GM12801 (cell line): Measurements from ENCODE around the gene IGFALS.

Experiments
- TF ChIP-seq, protein P1 (sequence below): IDR thresholded peaks from one replicate; pipeline ENCODE4 v1.5.1; 2011; ENCODE audit warnings: control low read depth; ENCODE audit not compliant: insufficient read length; ENCODE audit errors: extremely low read depth

IGFALS gene

DNA sequence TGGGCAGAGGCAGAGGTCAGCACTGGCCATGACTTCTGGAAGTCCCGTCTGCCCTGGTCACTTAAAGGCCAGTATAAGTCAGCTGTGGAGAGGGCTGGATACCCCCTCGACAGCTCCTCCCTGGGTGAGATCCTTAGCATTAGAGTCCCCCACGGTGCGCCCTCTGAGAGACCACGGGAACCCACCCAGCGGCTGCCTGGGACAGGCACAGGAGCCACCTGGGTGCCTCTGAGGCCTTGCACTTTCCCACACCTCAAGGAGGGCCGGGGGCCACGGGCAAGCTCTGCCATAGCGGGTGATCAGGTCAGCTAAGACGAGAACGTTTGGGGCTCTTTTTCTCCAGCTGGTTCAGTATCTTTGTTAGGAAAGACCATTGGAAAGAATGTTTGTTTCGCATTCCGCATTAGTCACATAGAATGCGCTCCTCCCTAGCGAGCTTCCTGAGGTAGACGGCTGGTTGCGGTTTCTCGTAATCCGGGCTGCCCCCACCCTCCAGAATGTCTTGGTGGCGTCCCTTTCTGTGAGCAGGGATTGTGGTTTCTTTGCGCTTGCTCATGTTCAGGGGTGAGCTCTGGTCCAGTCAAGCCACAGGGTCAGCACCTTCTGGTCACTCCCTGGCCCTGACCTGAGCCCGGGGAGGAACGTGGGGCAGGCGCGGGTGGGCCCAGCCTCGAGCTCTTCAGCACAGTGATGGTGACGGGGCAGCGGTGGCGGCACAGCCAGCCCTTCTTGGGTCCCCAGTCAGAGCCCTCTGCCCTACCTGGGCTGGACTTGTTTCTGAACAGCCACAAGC is 47.4 kb downstream of the IGFALS start:
- TF ChIP-seq, protein P1, sequence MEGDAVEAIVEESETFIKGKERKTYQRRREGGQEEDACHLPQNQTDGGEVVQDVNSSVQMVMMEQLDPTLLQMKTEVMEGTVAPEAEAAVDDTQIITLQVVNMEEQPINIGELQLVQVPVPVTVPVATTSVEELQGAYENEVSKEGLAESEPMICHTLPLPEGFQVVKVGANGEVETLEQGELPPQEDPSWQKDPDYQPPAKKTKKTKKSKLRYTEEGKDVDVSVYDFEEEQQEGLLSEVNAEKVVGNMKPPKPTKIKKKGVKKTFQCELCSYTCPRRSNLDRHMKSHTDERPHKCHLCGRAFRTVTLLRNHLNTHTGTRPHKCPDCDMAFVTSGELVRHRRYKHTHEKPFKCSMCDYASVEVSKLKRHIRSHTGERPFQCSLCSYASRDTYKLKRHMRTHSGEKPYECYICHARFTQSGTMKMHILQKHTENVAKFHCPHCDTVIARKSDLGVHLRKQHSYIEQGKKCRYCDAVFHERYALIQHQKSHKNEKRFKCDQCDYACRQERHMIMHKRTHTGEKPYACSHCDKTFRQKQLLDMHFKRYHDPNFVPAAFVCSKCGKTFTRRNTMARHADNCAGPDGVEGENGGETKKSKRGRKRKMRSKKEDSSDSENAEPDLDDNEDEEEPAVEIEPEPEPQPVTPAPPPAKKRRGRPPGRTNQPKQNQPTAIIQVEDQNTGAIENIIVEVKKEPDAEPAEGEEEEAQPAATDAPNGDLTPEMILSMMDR: no peak

DNA sequence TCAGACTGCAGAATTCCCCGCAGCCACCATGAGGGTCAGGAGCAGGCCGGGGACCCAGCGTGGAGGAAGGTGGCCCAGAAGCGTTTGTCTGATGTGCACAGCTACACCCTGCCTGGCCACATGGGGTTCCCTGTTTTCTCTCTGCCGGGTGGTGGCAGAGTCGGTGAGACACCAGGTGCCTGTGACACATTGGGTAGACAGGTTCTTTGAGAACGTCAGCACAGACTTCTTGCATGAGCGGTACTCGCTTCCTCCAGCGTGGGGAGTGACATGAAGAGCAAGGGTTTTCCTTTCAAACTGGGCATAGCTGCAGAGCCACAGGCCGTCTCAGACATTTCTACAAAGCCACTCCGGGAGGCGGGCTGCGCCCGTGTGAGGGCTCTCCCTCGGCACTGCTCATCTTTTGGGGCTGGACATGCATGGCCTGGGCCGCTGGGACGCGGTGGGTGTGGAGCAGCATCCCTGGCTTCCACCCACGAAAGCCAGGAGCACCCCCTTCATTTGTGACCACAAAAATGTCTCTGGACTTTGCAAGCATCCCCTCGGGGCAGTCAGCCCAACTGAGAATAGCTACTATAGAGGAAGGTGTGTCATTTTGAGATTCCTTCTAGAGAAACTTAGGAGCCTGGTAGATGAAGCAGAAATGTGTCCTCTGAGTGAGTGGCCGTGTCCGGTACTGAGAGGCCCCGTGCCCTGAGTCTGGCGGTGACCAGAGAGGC is 48.2 kb downstream of the IGFALS start:
- TF ChIP-seq, protein P1: no peak

DNA sequence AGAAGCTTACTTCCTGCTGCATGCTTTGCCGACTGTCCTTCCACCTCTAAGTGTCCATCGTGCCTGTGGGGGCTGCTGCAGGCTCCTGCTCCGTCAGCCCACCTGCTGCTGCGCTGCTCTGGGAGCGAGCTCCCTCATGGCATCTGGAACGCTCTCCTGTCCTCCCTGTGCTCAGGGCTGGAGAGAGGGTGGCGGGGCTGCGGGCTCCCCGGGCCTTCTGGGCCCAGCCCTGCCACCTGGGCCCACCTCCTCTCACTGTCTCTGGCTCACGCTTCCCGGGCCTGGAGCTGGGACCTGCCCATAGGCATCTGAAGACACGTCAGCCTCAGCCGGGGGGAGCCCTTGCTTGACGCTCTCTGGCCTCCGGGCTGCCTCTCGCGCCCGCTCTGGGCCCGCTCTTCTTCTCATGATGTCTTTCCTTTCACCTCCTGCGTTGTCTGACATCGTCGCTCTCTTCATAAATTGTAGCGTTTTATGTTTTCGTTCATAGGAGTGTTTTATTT is 49.1 kb downstream of the IGFALS start:
- TF ChIP-seq, protein P1: no peak

DNA sequence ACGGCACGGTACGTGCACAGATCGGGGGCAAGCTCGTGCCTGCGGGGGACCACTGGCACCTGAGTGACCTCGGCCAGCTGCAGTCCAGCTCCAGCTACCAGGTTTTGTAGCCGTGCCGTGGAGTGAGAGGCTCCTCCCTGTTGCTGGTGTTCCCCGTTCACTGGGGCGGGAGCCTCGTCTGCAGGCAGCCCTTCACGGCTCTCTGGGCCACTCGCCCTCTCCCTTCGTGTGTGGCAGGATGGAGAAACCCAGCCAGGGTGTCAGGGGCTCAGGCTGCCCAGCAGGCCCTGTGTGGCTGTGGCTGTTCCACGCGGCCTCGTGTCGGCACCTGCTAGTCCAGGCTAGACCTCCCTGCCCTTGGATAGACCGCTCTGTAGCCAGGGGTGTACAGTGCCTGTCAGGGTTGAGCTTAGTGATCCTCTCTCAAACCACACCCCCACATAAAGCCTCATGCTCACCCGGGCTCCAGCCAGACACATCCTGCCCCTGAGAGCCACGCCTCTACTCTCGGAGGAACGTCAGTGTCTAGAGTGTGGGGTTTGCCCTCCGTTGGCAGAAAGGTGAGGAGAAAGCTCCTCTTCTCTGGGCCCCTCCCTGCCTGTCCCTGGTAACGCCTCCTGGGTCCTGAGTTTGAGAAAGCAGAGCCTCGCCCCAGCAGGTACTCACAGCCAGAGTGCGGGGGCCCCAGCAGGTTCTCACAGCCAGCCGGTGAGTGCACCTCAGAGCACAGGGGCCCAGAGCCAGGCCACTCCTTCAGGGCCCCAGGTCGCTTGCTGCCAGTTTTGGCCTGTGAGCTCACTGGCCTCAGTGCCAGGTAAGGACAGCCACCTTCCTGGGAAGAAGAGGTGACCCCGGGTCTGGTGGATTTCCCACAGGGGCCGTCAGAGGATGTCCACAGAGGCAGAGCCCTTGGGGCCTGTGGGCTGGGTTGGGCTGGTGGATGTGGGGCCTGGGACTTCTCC is 49.8 kb downstream of the IGFALS start:
- TF ChIP-seq, protein P1: no peak

DNA sequence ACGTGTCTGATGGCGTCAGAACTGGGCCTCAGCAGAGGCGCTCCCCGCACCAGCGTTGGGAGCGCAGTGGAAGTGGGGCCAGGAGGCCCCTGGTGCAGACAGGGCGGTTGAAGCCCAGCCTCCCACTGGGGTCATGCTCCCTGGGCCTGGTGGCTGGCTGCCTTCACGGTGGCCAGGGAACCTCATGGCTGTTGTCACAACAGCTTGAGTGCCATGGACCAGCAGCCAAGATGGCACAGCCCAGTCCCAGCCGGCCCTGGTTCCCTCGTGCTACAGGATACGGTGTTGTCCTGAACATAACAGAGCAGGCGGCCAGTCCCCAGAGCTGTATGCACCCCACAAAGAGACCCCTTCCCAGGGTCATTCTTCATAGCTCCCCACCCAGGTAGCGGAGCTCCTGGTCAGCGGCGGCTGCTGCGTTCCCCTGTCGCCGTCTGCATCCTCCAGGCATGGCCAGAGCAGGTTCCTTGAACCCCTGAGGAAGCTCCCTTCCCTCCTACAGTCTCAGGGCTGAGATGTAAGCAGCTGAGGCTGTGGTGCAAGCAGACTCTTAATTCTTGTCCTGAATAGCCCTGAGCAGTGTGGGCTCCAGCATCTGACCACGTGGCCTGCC is 51.8 kb downstream of the IGFALS start:
- TF ChIP-seq, protein P1: no peak

DNA sequence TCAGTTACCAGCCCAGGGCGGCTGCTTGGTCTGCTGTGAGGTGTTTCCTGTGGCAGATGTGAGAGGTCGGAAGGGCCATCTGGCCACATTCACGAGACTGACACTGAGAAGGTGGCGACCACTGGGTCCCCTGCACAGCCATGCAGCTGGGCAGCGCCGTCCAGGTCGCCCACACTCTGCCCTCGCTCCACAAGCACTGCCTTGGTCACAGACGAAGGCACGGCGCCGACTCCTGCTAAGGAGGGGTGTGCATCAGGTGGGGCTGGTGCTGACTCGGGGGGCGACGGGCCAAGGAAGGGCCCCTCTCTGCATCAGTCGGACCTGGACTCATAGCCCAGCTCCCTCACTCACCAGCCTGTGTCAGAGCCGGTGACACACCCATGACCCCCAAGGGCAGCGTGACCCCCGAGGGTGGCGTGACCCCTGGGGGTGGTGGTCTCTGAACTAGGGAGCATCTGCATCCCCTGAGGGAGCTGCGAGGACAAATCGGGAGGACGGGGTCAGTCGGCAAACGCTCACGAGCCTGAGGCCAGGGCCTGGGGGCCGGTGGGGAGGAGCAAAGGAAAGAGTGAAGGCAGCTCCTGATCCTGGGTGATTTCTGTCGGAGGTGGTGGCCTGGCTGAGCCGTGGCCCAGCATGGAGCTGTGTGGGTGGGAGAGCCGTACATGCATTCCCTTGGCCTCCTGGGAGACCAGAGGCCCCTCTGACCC is 52.6 kb downstream of the IGFALS start:
- TF ChIP-seq, protein P1: no peak
